22Rv1 (cell line): Measurements from ENCODE around the gene BRME1.

ENCODE experiments used
- H3K27ac ChIP-seq: fragments of 450-650 bp; 2 replicates; pipeline ENCODE4 v1.5.1; 2017
- CTCF ChIP-seq: fragments of 450-650 bp; IDR thresholded peaks from 2 replicates; pipeline ENCODE4 v1.5.1; 2017; ENCODE audit warnings: mild to moderate bottlenecking
- ZFX ChIP-seq: fragments of 450-650 bp; IDR thresholded peaks from 2 replicates; pipeline ENCODE4 v1.6.1; 2017; ENCODE audit warnings: antibody characterized with exemption, borderline replicate concordance

Gene BRME1

GRCh38 chr19:13905634-13906520 is at the start of gene BRME1, which contains the start of gene CC2D1A:
Gene BRME1, minus strand, starts transcription at chr19:13906117. Its CDS starts 1,225 bp downstream, at chr19:13904892.
Gene CC2D1A, plus strand, starts transcription at chr19:13906201. Its CDS starts 241 bp downstream, at chr19:13906442.
- peak within 1 kb of the TSS; percentile 64 for H3K27ac ChIP-seq
- TF ChIP-seq ZFX (no peak), CTCF (no peak)

GRCh38 chr19:13954185-13954584 is 48.3 kb upstream of the BRME1 start:
- no peak overlapping the region for H3K27ac ChIP-seq

GRCh38 chr19:13952931-13953531 is 47.1 kb upstream of the BRME1 start:
- TF ChIP-seq CTCF (no peak), ZFX (no peak)
- H3K27ac ChIP-seq, result peak overlapping the region; percentile 54

More at GRCh38 chr19:13954185-13954584, 48.3 kb upstream of the BRME1 start:
- TF ChIP-seq ZFX (no peak), CTCF (no peak)

- no peak for TF ChIP-seq CTCF
- TF ChIP-seq ZFX, result no peak
- peak within 1 kb of the TSS; percentile 54 for H3K27ac ChIP-seq
These were observed 46.4 kb upstream of the BRME1 start, which contains the start of gene DCAF15 for GRCh38 chr19:13952154-13952930. Gene DCAF15, plus strand, starts transcription at chr19:13952509. Its CDS starts 4 bp downstream, at chr19:13952513.

- no peak for TF ChIP-seq ZFX
- no peak for TF ChIP-seq CTCF
- no peak overlapping the region for H3K27ac ChIP-seq
These were observed 45.9 kb upstream of the BRME1 start for GRCh38 chr19:13951799-13952153.

GRCh38 chr19:13951043-13951442 is 45.1 kb upstream of the BRME1 start:
- H3K27ac ChIP-seq, result no peak overlapping the region
- TF ChIP-seq CTCF, result no peak
